Putamen (tissue), 1 donor: ENCODE data around the gene RPL9.
"Not testable (repeated sequence)": the region's sequence is repeated elsewhere in the genome, so short reads cannot be mapped to it uniquely, and the experiment has no call there.

Source experiments
- DNase-seq: peaks from one replicate; pipeline ENCODE4 v3.0.0-alpha.2; 2016; ENCODE audit warnings: low spot score

RPL9 gene

DNA sequence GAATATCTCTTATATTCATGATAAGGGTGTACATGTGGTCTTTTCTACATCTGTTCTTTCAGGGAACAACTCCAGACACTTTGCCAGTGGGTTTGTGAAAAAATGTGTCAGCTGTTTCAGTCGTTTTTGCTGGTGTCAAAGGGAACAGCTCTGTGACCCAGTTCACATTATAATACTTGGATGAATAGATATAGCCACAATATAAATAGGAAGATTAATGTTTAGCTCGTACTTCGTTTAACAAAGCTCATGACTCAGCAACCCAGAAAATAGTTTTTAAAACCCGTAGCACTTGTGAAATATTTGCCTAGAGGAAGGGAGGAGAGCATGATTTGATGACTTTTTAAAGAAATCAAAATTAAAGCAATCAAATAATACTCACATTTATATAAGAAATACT lies 8.0 kb upstream of the RPL9 start:
- no peak for DNase-seq

DNA sequence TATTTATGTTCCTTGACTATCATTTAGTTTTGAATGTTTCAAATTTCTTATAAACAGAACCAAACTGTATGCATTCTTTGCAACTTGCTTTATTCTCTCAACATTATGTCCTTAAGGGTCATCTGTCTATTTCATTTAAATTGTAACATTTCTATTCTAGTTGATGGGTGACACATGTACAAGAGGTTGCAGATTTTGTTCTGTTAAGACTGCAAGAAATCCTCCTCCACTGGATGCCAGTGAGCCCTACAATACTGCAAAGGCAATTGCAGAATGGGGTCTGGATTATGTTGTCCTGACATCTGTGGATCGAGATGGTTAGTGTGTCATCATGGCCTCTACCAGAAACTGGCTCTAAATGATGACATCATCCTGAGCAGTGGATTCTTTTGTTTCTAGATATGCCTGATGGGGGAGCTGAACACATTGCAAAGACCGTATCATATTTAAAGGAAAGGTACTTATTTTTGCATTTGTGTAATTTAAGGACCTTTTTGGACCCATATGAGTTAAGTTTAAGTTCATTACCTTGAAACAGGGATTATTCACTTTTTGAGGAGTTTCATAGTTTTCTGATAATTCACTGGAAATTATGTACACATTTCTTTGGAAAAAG lies 6.3 kb upstream of the RPL9 start:
- no peak for DNase-seq

- DNase-seq, result not testable (repeated sequence)
Measured at GRCh38 chr4:39458161-39458504, 589 bp downstream of the RPL9 start.

DNA sequence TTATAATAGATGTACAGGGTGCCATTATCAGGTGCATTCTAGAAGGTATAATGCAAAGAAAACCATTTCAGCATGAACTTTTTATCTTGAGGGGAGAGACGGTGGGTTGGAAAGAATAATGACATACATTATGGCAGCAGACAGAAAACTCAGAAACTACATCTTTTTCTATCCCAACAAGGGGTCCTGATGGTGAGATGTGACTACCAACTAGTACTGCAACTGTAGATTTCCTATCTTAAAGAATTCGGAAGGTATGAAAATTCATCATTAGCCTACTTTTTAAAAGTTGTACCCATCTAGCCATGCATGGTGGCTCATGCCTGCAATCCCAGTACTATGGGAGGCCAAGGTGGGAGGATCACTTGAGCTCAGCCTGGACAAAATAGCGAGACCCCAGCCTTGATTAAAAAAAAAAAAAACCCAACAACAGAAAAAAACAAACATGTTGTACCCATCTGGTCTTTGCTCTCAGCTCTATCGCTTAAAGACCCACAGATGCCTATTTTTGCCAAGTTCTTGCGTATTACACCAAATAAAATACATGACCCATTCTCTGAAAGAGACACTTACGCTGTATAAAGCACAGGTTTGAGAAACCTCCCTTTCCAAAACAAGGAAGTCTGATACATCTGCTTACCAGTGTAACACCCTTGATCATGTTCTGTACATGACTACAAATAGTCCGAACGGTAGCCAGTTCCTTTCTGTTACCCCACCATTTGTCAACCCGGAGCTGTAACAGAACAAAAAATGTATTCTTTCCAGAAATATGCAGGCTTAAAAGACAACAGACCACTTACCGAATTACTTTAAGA lies 1.6 kb downstream of the RPL9 start:
- no peak for DNase-seq

- no peak for DNase-seq
Measured at GRCh38 chr4:39455486-39455885, 3.2 kb downstream of the RPL9 start.

DNA sequence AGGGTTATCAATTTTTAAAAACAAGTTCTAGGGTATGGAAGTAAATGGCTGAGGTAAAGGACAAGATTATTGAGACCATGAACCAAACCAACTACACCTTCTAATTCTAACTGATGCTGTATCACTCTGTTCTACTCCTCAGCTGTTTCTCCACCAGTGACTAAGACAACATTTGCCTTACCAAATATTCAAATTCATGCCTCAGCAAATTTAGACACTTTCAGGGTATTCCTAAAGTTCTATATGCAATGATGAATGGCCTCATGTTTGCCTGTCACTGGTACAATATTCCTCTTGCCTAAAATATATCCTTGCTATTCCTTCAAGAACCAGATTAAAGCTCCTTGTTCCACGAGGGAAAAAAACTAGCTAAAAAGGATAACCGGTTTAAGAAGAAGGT lies 5.0 kb downstream of the RPL9 start:
- DNase-seq, result no peak

- no peak for DNase-seq
Measured at GRCh38 chr4:39452860-39453587, 5.7 kb downstream of the RPL9 start.

GRCh38 chr4:39452153-39452859 lies 6.4 kb downstream of the RPL9 start:
- DNase-seq, result no peak

DNA sequence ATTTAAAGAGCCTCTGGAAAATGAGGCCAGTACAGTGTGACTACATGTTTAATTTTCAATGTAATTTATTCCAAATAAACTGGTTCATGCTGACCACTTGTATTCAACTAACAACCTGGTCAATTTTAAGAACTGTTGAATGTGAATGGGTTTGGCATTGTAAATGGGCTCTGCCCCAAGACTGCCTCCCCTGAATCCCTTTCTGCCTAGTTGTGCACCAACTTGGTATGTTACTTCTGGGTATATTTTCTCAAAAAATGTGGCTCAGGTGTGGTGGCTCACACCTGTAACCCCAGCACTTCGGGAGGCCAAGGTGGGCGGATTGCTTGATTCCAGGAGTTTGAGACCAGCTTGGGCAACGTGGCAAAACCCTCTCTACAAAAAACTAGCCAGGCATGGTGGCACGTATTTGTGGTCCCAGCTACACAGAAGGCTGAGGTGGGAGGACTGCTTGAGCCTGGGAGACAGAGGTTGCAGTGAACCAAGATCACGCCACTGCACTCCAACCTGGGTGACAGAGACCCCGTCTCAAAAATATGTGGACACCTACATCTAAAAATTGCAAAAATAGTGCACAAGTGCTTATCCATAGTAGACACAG lies 7.2 kb downstream of the RPL9 start:
- DNase-seq, result no peak

GRCh38 chr4:39450618-39451017 lies 8.1 kb downstream of the RPL9 start:
- DNase-seq, result no peak

DNA sequence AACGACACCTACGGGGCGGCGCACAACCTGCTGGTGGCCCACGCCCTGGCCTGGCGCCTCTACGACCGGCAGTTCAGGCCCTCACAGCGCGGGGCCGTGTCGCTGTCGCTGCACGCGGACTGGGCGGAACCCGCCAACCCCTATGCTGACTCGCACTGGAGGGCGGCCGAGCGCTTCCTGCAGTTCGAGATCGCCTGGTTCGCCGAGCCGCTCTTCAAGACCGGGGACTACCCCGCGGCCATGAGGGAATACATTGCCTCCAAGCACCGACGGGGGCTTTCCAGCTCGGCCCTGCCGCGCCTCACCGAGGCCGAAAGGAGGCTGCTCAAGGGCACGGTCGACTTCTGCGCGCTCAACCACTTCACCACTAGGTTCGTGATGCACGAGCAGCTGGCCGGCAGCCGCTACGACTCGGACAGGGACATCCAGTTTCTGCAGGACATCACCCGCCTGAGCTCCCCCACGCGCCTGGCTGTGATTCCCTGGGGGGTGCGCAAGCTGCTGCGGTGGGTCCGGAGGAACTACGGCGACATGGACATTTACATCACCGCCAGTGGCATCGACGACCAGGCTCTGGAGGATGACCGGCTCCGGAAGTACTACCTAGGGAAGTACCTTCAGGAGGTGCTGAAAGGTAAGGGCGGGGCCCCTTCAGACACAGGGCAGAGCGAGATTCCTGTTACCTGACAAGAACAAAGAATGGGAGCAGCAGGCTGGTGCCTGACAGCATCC lies 11.7 kb downstream of the RPL9 start:
- DNase-seq, result no peak

- DNase-seq, result no peak
Measured at GRCh38 chr4:39446483-39446841, 12.3 kb downstream of the RPL9 start.

GRCh38 chr4:39442998-39443397 lies 15.7 kb downstream of the RPL9 start:
- no peak for DNase-seq

GRCh38 chr4:39441593-39441992 lies 17.1 kb downstream of the RPL9 start:
- no peak for DNase-seq

GRCh38 chr4:39435659-39436563 lies 22.8 kb downstream of the RPL9 start:
- no peak for DNase-seq

DNA sequence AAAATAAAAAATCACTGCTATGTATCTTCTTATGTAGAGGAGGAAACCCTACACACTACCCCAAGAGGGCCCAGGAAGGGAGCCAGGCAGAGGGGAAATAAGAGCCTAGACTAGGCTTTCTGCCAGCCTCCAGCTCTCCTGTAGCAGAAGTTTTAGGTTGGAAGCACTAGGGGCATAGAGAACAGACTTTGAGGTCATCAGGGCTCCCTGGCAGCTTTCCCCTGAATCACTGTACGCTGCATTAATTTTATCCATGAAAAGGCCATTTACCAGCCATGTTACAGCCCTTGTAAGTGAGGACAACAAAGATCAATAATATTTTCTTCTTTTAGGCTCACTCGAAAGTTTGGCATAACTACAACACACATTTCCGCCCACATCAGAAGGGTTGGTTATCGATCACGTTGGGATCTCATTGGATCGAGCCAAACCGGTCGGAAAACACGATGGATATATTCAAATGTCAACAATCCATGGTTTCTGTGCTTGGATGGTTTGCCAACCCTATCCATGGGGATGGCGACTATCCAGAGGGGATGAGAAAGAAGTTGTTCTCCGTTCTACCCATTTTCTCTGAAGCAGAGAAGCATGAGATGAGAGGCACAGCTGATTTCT lies 24.7 kb downstream of the RPL9 start:
- DNase-seq, result no peak

GRCh38 chr4:39429476-39430334 lies 29.0 kb downstream of the RPL9 start:
- DNase-seq, result no peak

GRCh38 chr4:39427520-39428114 lies 31.1 kb downstream of the RPL9 start:
- no peak for DNase-seq

DNA sequence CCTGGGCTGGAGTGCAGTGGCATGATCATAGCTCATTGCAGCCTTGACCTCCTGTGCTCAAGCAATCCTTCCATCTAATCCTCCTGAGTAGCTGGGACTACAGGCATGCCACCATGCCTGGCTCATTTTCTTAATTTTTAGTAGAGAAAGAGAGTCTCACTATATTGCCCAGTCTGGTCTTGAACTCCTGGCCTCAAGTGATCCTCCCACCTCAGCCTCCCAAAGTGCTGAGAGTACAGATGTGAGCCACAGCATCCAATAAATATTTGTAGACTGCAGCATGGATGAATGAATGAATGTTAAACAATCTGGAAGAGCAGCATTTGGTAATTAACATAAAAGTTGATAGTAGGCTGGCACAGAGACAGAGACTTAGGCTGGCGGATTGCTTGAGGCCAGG lies 32.0 kb downstream of the RPL9 start:
- DNase-seq, result no peak
